ENCODE data around the gene GPX4.

- TF ChIP-seq CTCF (IDR thresholded peaks at IDR 0.05) (no peak), POLR2A (IDR thresholded peaks at IDR 0.05) (no peak)
Measured at GRCh38 chr19:1103132-1103707, 574 bp upstream of the GPX4 start.
